Mucosa of rectum (tissue), 2 donors: ENCODE results near the gene TMEM106A.
"Not testable (repeated sequence)": the region's sequence is repeated elsewhere in the genome, so short reads cannot be mapped to it uniquely, and the experiment has no call there.

Source experiments
- H3K27ac ChIP-seq, 2 donors: one replicate each; pipeline ENCODE4 v1.7.0; 2013; ENCODE audit warnings: inconsistent platforms in 2 of 2, low read depth in 2 of 2, low read length in 2 of 2
- H3K27me3 ChIP-seq, 2 donors: one replicate each; pipeline ENCODE4 v1.7.0; 2013; ENCODE audit warnings: low read length in 2 of 2; ENCODE audit not compliant: control insufficient read depth in 2 of 2, insufficient read depth in 2 of 2
- H3K36me3 ChIP-seq, 2 donors: one replicate each; pipeline ENCODE4 v1.7.0; 2013; ENCODE audit warnings: low read length in 2 of 2; ENCODE audit not compliant: control insufficient read depth in 2 of 2, insufficient read depth in 2 of 2
- H3K4me1 ChIP-seq, 2 donors: one replicate each; pipeline ENCODE4 v1.7.0; 2013; ENCODE audit warnings: low read length in 2 of 2, mild to moderate bottlenecking in 1 of 2; ENCODE audit not compliant: control insufficient read depth in 2 of 2, insufficient read depth in 2 of 2
- H3K4me3 ChIP-seq, 2 donors: one replicate each; pipeline ENCODE4 v1.7.0; 2013; ENCODE audit warnings: low read length in 2 of 2
- H3K9ac ChIP-seq, 2 donors: one replicate each; pipeline ENCODE4 v1.7.0; 2013; ENCODE audit warnings: low read length in 2 of 2, low read depth in 1 of 2, mild to moderate bottlenecking in 1 of 2
- H3K9me3 ChIP-seq, 2 donors: one replicate each; pipeline ENCODE4 v1.7.0; 2013; ENCODE audit warnings: low read length in 2 of 2; ENCODE audit not compliant: control insufficient read depth in 2 of 2
- donor health status: healthy.
- donor health status: Normal muscosa, but diverticular disease.

TMEM106A gene

GRCh38 chr17:43228020-43228782, 16.5 kb downstream of the TMEM106A start, which contains the start of gene CCDC200:
CCDC200 (minus strand) TSS chr17:43228623; CDS start chr17:43228554, 69 bp downstream.
- H3K9ac ChIP-seq, H3K27me3 ChIP-seq, H3K27ac ChIP-seq, H3K4me1 ChIP-seq, H3K36me3 ChIP-seq, H3K4me3 ChIP-seq, H3K9me3 ChIP-seq: not testable (repeated sequence)

- not testable (repeated sequence) for H3K27me3 ChIP-seq, H3K36me3 ChIP-seq, H3K4me1 ChIP-seq, H3K9me3 ChIP-seq
- Histone ChIP-seq H3K9ac (peak overlapping the region in 1 of 2 donors; percentile 15), H3K27ac (peak overlapping the region in 1 of 2 donors; percentile 45), H3K4me3 (peak overlapping the region in 1 of 2 donors; percentile 42)
These were observed 19.7 kb downstream of the TMEM106A start for GRCh38 chr17:43231205-43232020.

GRCh38 chr17:43232021-43232699, 20.5 kb downstream of the TMEM106A start:
- H3K27me3 ChIP-seq, H3K36me3 ChIP-seq, H3K9me3 ChIP-seq, H3K4me1 ChIP-seq: not testable (repeated sequence)
- H3K9ac ChIP-seq = peak overlapping the region in 1 of 2 donors; percentile 15
- peak overlapping the region in 1 of 2 donors; percentile 42 for H3K4me3 ChIP-seq
- peak overlapping the region in 1 of 2 donors; percentile 45 for H3K27ac ChIP-seq

- not testable (repeated sequence) for H3K27ac ChIP-seq
These were observed 21.6 kb downstream of the TMEM106A start for GRCh38 chr17:43233263-43233662.

GRCh38 chr17:43233877-43234276, 22.2 kb downstream of the TMEM106A start, which contains the start of gene RNU2-1:
RNU2-1 (minus strand) TSS chr17:43233977.
- H3K4me3 ChIP-seq, H3K4me1 ChIP-seq, H3K9me3 ChIP-seq, H3K27me3 ChIP-seq, H3K36me3 ChIP-seq, H3K9ac ChIP-seq, H3K27ac ChIP-seq: not testable (repeated sequence)

More at GRCh38 chr17:43233263-43233662, 21.6 kb downstream of the TMEM106A start:
- not testable (repeated sequence) for H3K9ac ChIP-seq, H3K4me1 ChIP-seq, H3K36me3 ChIP-seq, H3K4me3 ChIP-seq, H3K9me3 ChIP-seq, H3K27me3 ChIP-seq

- H3K36me3 ChIP-seq, H3K9me3 ChIP-seq, H3K27ac ChIP-seq, H3K4me3 ChIP-seq, H3K9ac ChIP-seq, H3K27me3 ChIP-seq, H3K4me1 ChIP-seq: not testable (repeated sequence)
These were observed 27.9 kb downstream of the TMEM106A start for GRCh38 chr17:43239597-43239996.

GRCh38 chr17:43240596-43241352, 29.1 kb downstream of the TMEM106A start:
- not testable (repeated sequence) for H3K4me1 ChIP-seq, H3K9ac ChIP-seq, H3K9me3 ChIP-seq, H3K36me3 ChIP-seq, H3K27ac ChIP-seq, H3K27me3 ChIP-seq, H3K4me3 ChIP-seq

- not testable (repeated sequence) for H3K4me3 ChIP-seq, H3K4me1 ChIP-seq, H3K36me3 ChIP-seq, H3K27me3 ChIP-seq, H3K9ac ChIP-seq, H3K27ac ChIP-seq, H3K9me3 ChIP-seq
These were observed 34.8 kb downstream of the TMEM106A start for GRCh38 chr17:43246456-43246855.
